Endothelial cell of umbilical vein (primary cell): ENCODE data around the gene SF3B5. TPM values are rescaled to one million over a fixed set of nuclear protein-coding genes. Genes with fewer than 3 reads are reported as not detected.

Source experiments
- BruUV-seq: library from RNA; stranded (reverse); fragments of 400-500 nt; replicated peaks from 2 replicates; lab custom pipeline; 2021; lab: Mats Ljungman, UMichigan
- CTCF ChIA-PET: fragments of 300-600, 350-600 bp; sonication (Branson Sonifier 250); formaldehyde crosslinking; loops from one replicate; lab custom pipeline; 2021; ENCODE audit warnings: antibody characterized with exemption, inconsistent platforms; lab: Charles Lee
- POLR2A ChIA-PET: fragments of 300-600, 350-600 bp; sonication (Branson Sonifier 250); formaldehyde crosslinking; loops from one replicate; lab custom pipeline; 2021; ENCODE audit warnings: antibody characterized with exemption, inconsistent platforms; lab: Charles Lee
- DNase-seq: peaks from one replicate; pipeline ENCODE4 v3.0.0-alpha.2; 2011; ENCODE audit warnings: low read depth, low spot score
- FAIRE-seq: peaks from 2 replicates; lab custom pipeline; 2011; peaks lifted over from hg19 to GRCh38; lab: Jason Lieb, UNC
- H2AFZ ChIP-seq: 2 replicates; pipeline ENCODE4 v1.6.0; 2012; ENCODE audit warnings: low read depth, low read length, control low read depth, inconsistent platforms
- H3K27ac ChIP-seq: 2 replicates; pipeline ENCODE4 v1.5.1; 2011; ENCODE audit warnings: low read depth, mild to moderate bottlenecking, control low read depth, low read length, moderate library complexity; ENCODE audit not compliant: insufficient read depth
- H3K27me3 ChIP-seq, 2 experiments: 2 replicates each; pipeline versions ENCODE4 v1.6.0 to v1.6.1; 2011; ENCODE audit warnings: low read length in 2 of 2, mixed read lengths in 1 of 2; ENCODE audit not compliant: control insufficient read depth in 2 of 2, insufficient read depth in 2 of 2
- H3K36me3 ChIP-seq, 2 experiments: 2 replicates in 1 of 2; 3 replicates in 1 of 2; pipeline ENCODE4 v1.5.1; 2011; ENCODE audit warnings: low read length in 2 of 2, mild to moderate bottlenecking in 1 of 2, moderate library complexity in 1 of 2; ENCODE audit not compliant: control insufficient read depth in 2 of 2, insufficient read depth in 2 of 2; ENCODE audit errors: extremely low read depth in 1 of 2
- H3K4me1 ChIP-seq: 3 replicates; pipeline ENCODE4 v1.5.1; 2011; ENCODE audit warnings: mild to moderate bottlenecking, low read length; ENCODE audit not compliant: control insufficient read depth, insufficient read depth; ENCODE audit errors: extremely low read depth
- H3K4me2 ChIP-seq: 2 replicates; pipeline ENCODE4 v1.6.1; 2011; ENCODE audit warnings: low read length, control low read depth, mixed read lengths; ENCODE audit not compliant: insufficient read depth
- H3K4me3 ChIP-seq, 3 experiments: fragments of 200-600 bp in 1 of 3; sonication (generic), shearing (Covaris generic) in 1 of 3; replicated peaks in 1 of 3; 2 replicates each; pipeline ENCODE4 v1.5.1; 2011 to 2016; ENCODE audit warnings: control low read depth in 3 of 3, low read length in 3 of 3, mild to moderate bottlenecking in 2 of 3, inconsistent platforms in 1 of 3, low read depth in 1 of 3, moderate library complexity in 1 of 3; ENCODE audit not compliant: insufficient read depth in 1 of 3
- H3K79me2 ChIP-seq: 2 replicates; pipeline ENCODE4 v1.6.0; 2012; ENCODE audit warnings: low read length, inconsistent platforms; ENCODE audit not compliant: control insufficient read depth, insufficient read depth
- H3K9ac ChIP-seq: replicated peaks from 2 replicates; pipeline ENCODE3; 2011; ENCODE audit warnings: low read length, control low read depth; ENCODE audit not compliant: insufficient read depth; ENCODE audit errors: extremely low read depth
- H3K9me1 ChIP-seq: replicated peaks from 3 replicates; pipeline ENCODE4 v1.6.0; 2011; ENCODE audit warnings: mild to moderate bottlenecking, low read length; ENCODE audit not compliant: control insufficient read depth, insufficient read depth; ENCODE audit errors: extremely low read depth
- H3K9me3 ChIP-seq: replicated peaks from 2 replicates; pipeline ENCODE4 v1.5.1; 2012; ENCODE audit warnings: low read length, inconsistent platforms; ENCODE audit not compliant: control insufficient read depth, insufficient read depth
- H4K20me1 ChIP-seq: replicated peaks from 2 replicates; pipeline ENCODE3; 2011; ENCODE audit warnings: mild to moderate bottlenecking, low read length; ENCODE audit not compliant: control insufficient read depth, insufficient read depth; ENCODE audit errors: extremely low read depth
- CTCF ChIP-seq, 2 donors: IDR thresholded peaks; 1 replicate in 1 of 2; 2 replicates in 1 of 2; pipeline ENCODE4 v1.5.1; 2011; ENCODE audit warnings: low read length in 2 of 2, mild to moderate bottlenecking in 2 of 2, moderate library complexity in 2 of 2, control low read depth in 1 of 2, inconsistent platforms in 1 of 2, low read depth in 1 of 2; ENCODE audit not compliant: insufficient read depth in 1 of 2; ENCODE audit errors: extremely low read depth in 1 of 2
- EZH2 ChIP-seq: IDR thresholded peaks from 2 replicates; pipeline ENCODE4 v1.6.1; 2012; ENCODE audit warnings: borderline replicate concordance, low read depth, mild to moderate bottlenecking, moderate library complexity, low read length, inconsistent platforms; ENCODE audit not compliant: severe bottlenecking
- FOS ChIP-seq: IDR thresholded peaks from 2 replicates; pipeline ENCODE4 v1.6.1; 2011; ENCODE audit warnings: mild to moderate bottlenecking, low read length, moderate library complexity, borderline replicate concordance; ENCODE audit not compliant: insufficient read depth
- GATA2 ChIP-seq: IDR thresholded peaks from 2 replicates; pipeline ENCODE4 v1.7.0; 2011; ENCODE audit warnings: low read depth, mild to moderate bottlenecking, moderate library complexity, mixed read lengths, low read length; ENCODE audit not compliant: insufficient read length, insufficient read depth
- JUN ChIP-seq: IDR thresholded peaks from 2 replicates; pipeline ENCODE4 v1.6.1; 2011; ENCODE audit warnings: borderline replicate concordance, low read depth; ENCODE audit not compliant: insufficient read length, insufficient read depth
- MAX ChIP-seq: IDR thresholded peaks from 2 replicates; pipeline ENCODE4 v1.6.1; 2011; ENCODE audit not compliant: insufficient read depth, insufficient read length
- MYC ChIP-seq: IDR thresholded peaks from one replicate; pipeline ENCODE4 v1.6.1; 2011; ENCODE audit warnings: mild to moderate bottlenecking, low read depth, low read length
- POLR2A ChIP-seq: IDR thresholded peaks from 2 replicates; pipeline ENCODE4 v1.6.1; 2012; ENCODE audit warnings: low read depth, mild to moderate bottlenecking, control low read depth, low read length
- POLR2AphosphoS5 ChIP-seq: IDR thresholded peaks from 2 replicates; pipeline ENCODE4 v1.6.1; 2012; ENCODE audit warnings: low read depth, mild to moderate bottlenecking, control low read depth, low read length, moderate library complexity; ENCODE audit not compliant: insufficient read depth
- dilution Hi-C: fragments of 300-500 bp; cut with MboI; formaldehyde crosslinking; loops from one replicate; pipeline ENCODE4 v1.15.0; 2019; ENCODE audit warnings: low sequenced_read_pairs; ENCODE audit not compliant: extremely low pct_ligation_motif_present
- intact Hi-C: fragments of 100-400 bp; cut with micrococcal nuclease; formaldehyde crosslinking; loops from one replicate; pipeline ENCODE4 v1.10.0; 2022
- polyA plus RNA-seq, 4 experiments: library from polyadenylated mRNA; depleted of rRNA in 3 of 4; stranded (reverse) in 3 of 4; unstranded in 1 of 4; fragments of >200 nt; gene quantifications; 2 replicates each; pipeline versions ENCODE4 v1.2.1 to v1.2.3, GENCODE V29; 2011 to 2012; ENCODE audit warnings: missing spikeins in 1 of 4
- total RNA-seq: library from RNA; stranded (reverse); gene quantifications from 2 replicates; pipeline ENCODE4 v1.2.3, GENCODE V29; 2021

The SF3B5 gene
- total and polyA plus RNA-seq, 2 donors (not counting 3 experiments of a cell fraction or from before 2014, with no cell fraction given) = 185 to 540 TPM

GRCh38 chr6:144140867-144141266 is 45.5 kb upstream of the SF3B5 start:
- ChIA-PET CTCF (no interaction called here), POLR2A (no interaction called here)
- intact Hi-C loops = no loop called here
- H3K27me3 ChIP-seq = no peaks in the 10 kb centered on the region
- no peak overlapping the region for H3K4me3 ChIP-seq
- no peak overlapping the region for H3K4me2 ChIP-seq
- peak; percentile 55 for FAIRE-seq
- no peaks in the 10 kb centered on the region for H3K9me3 ChIP-seq
- DNase-seq = no peak
- no peaks in the 10 kb centered on the region for H3K36me3 ChIP-seq
- H3K9me1 ChIP-seq = no peaks in the 10 kb centered on the region
- no peaks in the 10 kb centered on the region for H3K79me2 ChIP-seq
- TF ChIP-seq POLR2AphosphoS5 = no peak
- H3K4me1 ChIP-seq = peaks cover 9% of the 10 kb centered on the region
- H3K27ac ChIP-seq = no peak overlapping the region
- BruUV-seq = no TSS peak
- no peak overlapping the region for H2AFZ ChIP-seq
- H3K9ac ChIP-seq = no peak overlapping the region
- no peaks in the 10 kb centered on the region for H4K20me1 ChIP-seq
- dilution Hi-C loops = no loop called here

- H3K4me3 ChIP-seq = no peak overlapping the region
- ChIA-PET POLR2A (no interaction called here), CTCF (interaction anchor here (2.1 kb wide), 1 partner anchor 8 kb away, joined by 6 read pairs; no protein-coding TSS in a partner anchor)
- TF ChIP-seq JUN = no peak
- TF ChIP-seq GATA2 = no peak
- TF ChIP-seq FOS = no peak
- TF ChIP-seq MAX = no peak
- no peak for TF ChIP-seq POLR2AphosphoS5
- no peak for TF ChIP-seq POLR2A
- no peak for TF ChIP-seq EZH2
- TF ChIP-seq MYC = no peak
- TF ChIP-seq CTCF (IDR thresholded peaks at IDR 0.05; ENCODE audit: extremely low read depth in 1 of 2, insufficient read depth in 1 of 2, low read depth in 1 of 2, low read length in 2 of 2) = no peak
- DNase-seq = no peak
- H3K9me1 ChIP-seq = no peaks in the 10 kb centered on the region
- intact Hi-C loops = no loop called here
- H3K4me1 ChIP-seq = no peaks in the 10 kb centered on the region
- no peaks in the 10 kb centered on the region for H4K20me1 ChIP-seq
- no peak overlapping the region for H2AFZ ChIP-seq
- no peaks in the 10 kb centered on the region for H3K27me3 ChIP-seq
- no peaks in the 10 kb centered on the region for H3K79me2 ChIP-seq
- H3K36me3 ChIP-seq = no peaks in the 10 kb centered on the region
- dilution Hi-C loops = no loop called here
- FAIRE-seq = no peak
- H3K9me3 ChIP-seq = no peaks in the 10 kb centered on the region
- no peak overlapping the region for H3K27ac ChIP-seq
- no peak overlapping the region for H3K4me2 ChIP-seq
- BruUV-seq = no TSS peak
- no peak overlapping the region for H3K9ac ChIP-seq
Observed at GRCh38 chr6:144139817-144140216, 44.4 kb upstream of the SF3B5 start.
